ENCODE results near the gene VSIR. TPM values are rescaled to one million over a fixed set of nuclear protein-coding genes. Genes with fewer than 3 reads are reported as not detected.

Gene VSIR
- total and polyA plus RNA-seq, 9 of the 15 experiments (the other 6 are each of a cell fraction or from before 2014, with no cell fraction given), result 0.14 to 20.5 (median 9.3) TPM

GRCh38 chr10:71746344-71747037 lies 26.8 kb downstream of the VSIR start (continued):
- TF ChIP-seq, protein P1, sequence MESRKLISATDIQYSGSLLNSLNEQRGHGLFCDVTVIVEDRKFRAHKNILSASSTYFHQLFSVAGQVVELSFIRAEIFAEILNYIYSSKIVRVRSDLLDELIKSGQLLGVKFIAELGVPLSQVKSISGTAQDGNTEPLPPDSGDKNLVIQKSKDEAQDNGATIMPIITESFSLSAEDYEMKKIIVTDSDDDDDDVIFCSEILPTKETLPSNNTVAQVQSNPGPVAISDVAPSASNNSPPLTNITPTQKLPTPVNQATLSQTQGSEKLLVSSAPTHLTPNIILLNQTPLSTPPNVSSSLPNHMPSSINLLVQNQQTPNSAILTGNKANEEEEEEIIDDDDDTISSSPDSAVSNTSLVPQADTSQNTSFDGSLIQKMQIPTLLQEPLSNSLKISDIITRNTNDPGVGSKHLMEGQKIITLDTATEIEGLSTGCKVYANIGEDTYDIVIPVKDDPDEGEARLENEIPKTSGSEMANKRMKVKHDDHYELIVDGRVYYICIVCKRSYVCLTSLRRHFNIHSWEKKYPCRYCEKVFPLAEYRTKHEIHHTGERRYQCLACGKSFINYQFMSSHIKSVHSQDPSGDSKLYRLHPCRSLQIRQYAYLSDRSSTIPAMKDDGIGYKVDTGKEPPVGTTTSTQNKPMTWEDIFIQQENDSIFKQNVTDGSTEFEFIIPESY (CRISPR knock-in tag; IDR thresholded peaks at IDR 0.05), result no peak
- TF ChIP-seq ZNF133 (CRISPR knock-in tag; IDR thresholded peaks at IDR 0.05) (no peak), HDAC8 (tag; IDR thresholded peaks at IDR 0.05) (0 out of 2 replicates have a peak, but pooled peaks have one; percentile 49), ZNF583 (CRISPR knock-in tag; IDR thresholded peaks at IDR 0.05) (peak; percentile 89), RBM25 (IDR thresholded peaks at IDR 0.05; ENCODE audit: low read depth, low read length, severe bottlenecking) (no peak), TBP (optimal IDR thresholded peaks at IDR 0.05; ENCODE audit: low read depth, low read length) (peak; percentile 46), RBM39 (optimal IDR thresholded peaks at IDR 0.05; ENCODE audit: low read depth, low read length) (no peak), TARDBP (IDR thresholded peaks at IDR 0.05) (no peak), ETV5 (CRISPR knock-in tag; IDR thresholded peaks at IDR 0.05; ENCODE audit: low read depth) (no peak), ZNF239 (CRISPR knock-in tag; IDR thresholded peaks at IDR 0.05) (no peak; the same call in 1 of the 2 replicates), NCOA1 (IDR thresholded peaks at IDR 0.05; ENCODE audit: low read depth) (0 out of 2 replicates have a peak, but pooled peaks have one; percentile 69), ZBTB26 (CRISPR knock-in tag; IDR thresholded peaks at IDR 0.05) (no peak)
- TF ChIP-seq, protein P2, sequence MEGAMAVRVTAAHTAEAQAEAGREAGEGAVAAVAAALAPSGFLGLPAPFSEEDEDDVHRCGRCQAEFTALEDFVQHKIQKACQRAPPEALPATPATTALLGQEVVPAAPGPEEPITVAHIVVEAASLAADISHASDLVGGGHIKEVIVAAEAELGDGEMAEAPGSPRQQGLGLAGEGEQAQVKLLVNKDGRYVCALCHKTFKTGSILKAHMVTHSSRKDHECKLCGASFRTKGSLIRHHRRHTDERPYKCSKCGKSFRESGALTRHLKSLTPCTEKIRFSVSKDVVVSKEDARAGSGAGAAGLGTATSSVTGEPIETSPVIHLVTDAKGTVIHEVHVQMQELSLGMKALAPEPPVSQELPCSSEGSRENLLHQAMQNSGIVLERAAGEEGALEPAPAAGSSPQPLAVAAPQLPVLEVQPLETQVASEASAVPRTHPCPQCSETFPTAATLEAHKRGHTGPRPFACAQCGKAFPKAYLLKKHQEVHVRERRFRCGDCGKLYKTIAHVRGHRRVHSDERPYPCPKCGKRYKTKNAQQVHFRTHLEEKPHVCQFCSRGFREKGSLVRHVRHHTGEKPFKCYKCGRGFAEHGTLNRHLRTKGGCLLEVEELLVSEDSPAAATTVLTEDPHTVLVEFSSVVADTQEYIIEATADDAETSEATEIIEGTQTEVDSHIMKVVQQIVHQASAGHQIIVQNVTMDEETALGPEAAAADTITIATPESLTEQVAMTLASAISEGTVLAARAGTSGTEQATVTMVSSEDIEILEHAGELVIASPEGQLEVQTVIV (CRISPR knock-in tag; IDR thresholded peaks at IDR 0.05; ENCODE audit: borderline replicate concordance), result no peak
- TF ChIP-seq, protein P3, sequence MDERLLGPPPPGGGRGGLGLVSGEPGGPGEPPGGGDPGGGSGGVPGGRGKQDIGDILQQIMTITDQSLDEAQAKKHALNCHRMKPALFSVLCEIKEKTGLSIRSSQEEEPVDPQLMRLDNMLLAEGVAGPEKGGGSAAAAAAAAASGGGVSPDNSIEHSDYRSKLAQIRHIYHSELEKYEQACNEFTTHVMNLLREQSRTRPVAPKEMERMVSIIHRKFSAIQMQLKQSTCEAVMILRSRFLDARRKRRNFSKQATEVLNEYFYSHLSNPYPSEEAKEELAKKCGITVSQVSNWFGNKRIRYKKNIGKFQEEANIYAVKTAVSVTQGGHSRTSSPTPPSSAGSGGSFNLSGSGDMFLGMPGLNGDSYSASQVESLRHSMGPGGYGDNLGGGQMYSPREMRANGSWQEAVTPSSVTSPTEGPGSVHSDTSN (CRISPR knock-in tag; IDR thresholded peaks at IDR 0.05; ENCODE audit: low read depth), result no peak
- TF ChIP-seq, protein P3 (tag; conservative IDR thresholded peaks at IDR 0.05; ENCODE audit: low read depth), result no peak
- TF ChIP-seq, protein P4, sequence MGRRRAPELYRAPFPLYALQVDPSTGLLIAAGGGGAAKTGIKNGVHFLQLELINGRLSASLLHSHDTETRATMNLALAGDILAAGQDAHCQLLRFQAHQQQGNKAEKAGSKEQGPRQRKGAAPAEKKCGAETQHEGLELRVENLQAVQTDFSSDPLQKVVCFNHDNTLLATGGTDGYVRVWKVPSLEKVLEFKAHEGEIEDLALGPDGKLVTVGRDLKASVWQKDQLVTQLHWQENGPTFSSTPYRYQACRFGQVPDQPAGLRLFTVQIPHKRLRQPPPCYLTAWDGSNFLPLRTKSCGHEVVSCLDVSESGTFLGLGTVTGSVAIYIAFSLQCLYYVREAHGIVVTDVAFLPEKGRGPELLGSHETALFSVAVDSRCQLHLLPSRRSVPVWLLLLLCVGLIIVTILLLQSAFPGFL (CRISPR knock-in tag; IDR thresholded peaks at IDR 0.05), result no peak
- TF ChIP-seq, protein P5, sequence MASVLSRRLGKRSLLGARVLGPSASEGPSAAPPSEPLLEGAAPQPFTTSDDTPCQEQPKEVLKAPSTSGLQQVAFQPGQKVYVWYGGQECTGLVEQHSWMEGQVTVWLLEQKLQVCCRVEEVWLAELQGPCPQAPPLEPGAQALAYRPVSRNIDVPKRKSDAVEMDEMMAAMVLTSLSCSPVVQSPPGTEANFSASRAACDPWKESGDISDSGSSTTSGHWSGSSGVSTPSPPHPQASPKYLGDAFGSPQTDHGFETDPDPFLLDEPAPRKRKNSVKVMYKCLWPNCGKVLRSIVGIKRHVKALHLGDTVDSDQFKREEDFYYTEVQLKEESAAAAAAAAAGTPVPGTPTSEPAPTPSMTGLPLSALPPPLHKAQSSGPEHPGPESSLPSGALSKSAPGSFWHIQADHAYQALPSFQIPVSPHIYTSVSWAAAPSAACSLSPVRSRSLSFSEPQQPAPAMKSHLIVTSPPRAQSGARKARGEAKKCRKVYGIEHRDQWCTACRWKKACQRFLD (CRISPR knock-in tag; IDR thresholded peaks at IDR 0.05), result peak; percentile 90
